ENCODE results near the gene GLB1L. TPM values are rescaled to one million over a fixed set of nuclear protein-coding genes. Genes with fewer than 3 reads are reported as not detected.

The GLB1L gene
- total and polyA plus RNA-seq, 2 donors: 4.2 to 11.3 TPM

DNA sequence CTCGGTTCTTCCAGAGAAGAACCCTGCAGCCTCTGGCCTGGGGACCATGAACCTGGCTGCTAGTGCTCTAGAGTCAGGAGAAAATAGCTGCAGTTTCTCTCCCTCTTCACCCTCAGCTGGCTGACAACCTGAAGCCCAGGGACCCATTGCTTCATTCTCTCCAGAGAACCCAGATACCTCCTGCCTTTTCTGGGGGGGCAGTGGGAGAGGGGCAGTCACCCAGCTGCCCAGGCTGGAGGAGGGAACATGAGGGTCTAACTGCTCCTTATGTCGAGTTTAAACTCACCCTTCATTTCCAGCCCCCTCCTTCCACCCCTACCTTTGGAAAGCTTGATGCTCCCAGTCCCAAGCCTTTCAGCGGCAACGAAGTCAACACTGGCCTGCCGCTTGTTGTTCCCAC lies 46.3 kb downstream of the GLB1L start:
- H3K27ac ChIP-seq (ENCODE audit: low read depth in 1 of 2, low read length in 1 of 2): no peak overlapping the region
- DNase-seq (ENCODE audit: low read depth in 6 of 9, low spot score in 9 of 9): no peak
- 92% methylated on average over 5 of the region's 5 CpGs for WGBS
- H3K36me3 ChIP-seq (ENCODE audit: control insufficient read depth in 2 of 2, insufficient read depth in 2 of 2, low read length in 1 of 2): no peaks in the 10 kb centered on the region
- H3K4me1 ChIP-seq (ENCODE audit: control insufficient read depth in 2 of 2, insufficient read depth in 2 of 2, low read length in 2 of 2): no peaks in the 10 kb centered on the region
- no peaks in the 10 kb centered on the region for H3K27me3 ChIP-seq (ENCODE audit: control insufficient read depth in 2 of 2, insufficient read depth in 1 of 2, low read length in 1 of 2)
- H3K4me3 ChIP-seq (ENCODE audit: low read length in 2 of 2): no peak overlapping the region
- H3K9me3 ChIP-seq (ENCODE audit: control insufficient read depth in 2 of 2, insufficient read depth in 1 of 2, low read length in 1 of 2): no peaks in the 10 kb centered on the region

DNA sequence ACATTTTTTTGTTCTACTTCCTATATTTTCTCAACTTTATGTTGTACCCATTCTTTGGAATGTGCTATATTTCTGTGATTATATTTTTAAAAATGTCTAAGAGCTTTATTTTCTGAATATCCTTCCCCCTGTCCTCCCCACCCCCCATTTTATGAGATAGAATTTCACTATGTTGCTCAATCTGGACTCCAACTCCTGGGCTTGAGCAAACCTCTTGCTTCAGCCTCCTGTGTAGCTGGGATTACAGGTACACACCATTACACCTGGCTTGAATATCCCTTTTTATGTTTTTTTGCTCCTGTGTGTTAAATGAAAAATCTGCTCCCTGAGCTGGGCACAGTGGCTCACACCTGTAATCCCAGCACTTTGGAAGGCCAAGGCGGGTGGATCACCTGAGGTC lies 47.9 kb downstream of the GLB1L start:
- no peak for DNase-seq (ENCODE audit: low read depth in 6 of 9, low spot score in 9 of 9)
- H3K9me3 ChIP-seq (ENCODE audit: control insufficient read depth in 2 of 2, insufficient read depth in 1 of 2, low read length in 1 of 2): no peaks in the 10 kb centered on the region
- 97% methylated on average over 1 of the region's 1 CpG for WGBS
- H3K4me3 ChIP-seq (ENCODE audit: low read length in 2 of 2): no peak overlapping the region
- H3K36me3 ChIP-seq (ENCODE audit: control insufficient read depth in 2 of 2, insufficient read depth in 2 of 2, low read length in 1 of 2): no peaks in the 10 kb centered on the region
- no peaks in the 10 kb centered on the region for H3K27me3 ChIP-seq (ENCODE audit: control insufficient read depth in 2 of 2, insufficient read depth in 1 of 2, low read length in 1 of 2)
- H3K4me1 ChIP-seq (ENCODE audit: control insufficient read depth in 2 of 2, insufficient read depth in 2 of 2, low read length in 2 of 2): no peaks in the 10 kb centered on the region
- no peak overlapping the region for H3K27ac ChIP-seq (ENCODE audit: low read depth in 1 of 2, low read length in 1 of 2)

DNA sequence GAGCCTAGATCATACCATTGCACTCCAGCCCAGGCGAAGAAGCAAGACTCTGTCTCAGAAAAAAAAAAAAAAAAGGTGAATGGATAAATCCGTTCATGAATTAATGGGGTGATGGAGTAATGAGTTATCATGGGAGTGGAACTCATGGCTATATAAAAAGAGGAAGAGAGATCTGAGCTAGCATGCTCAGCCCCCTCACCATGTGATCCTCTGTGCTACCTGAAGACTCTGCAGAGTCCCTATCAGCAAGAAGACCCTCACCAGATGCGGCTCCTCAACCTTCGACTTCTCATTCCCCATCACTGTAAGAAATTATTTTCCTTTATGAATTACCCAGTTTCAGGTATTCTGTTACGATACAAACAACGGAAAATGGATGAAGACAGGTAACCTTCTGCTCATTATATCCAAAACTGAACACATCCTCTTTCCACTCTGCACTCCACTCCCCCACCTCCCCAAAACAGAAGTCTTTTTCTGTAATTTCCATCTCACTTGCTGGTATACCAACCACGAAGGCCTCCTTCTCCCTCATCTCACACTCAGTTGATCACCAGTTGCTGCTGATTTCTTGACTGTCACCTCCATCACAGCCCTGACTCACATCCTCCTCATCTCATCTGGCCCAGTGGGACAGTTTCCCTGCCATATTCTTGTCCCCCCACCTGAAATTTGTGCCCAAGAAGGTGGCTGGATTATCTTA lies 58.3 kb downstream of the GLB1L start:
- Histone ChIP-seq H3K27me3 (ENCODE audit: control insufficient read depth in 2 of 2, insufficient read depth in 1 of 2, low read length in 1 of 2) (no peaks in the 10 kb centered on the region), H3K36me3 (ENCODE audit: control insufficient read depth in 2 of 2, insufficient read depth in 2 of 2, low read length in 1 of 2) (peaks cover 26 to 32% of the 10 kb centered on the region in 2 donors), H3K27ac (ENCODE audit: low read depth in 1 of 2, low read length in 1 of 2) (no peak overlapping the region), H3K9me3 (ENCODE audit: control insufficient read depth in 2 of 2, insufficient read depth in 1 of 2, low read length in 1 of 2) (no peaks in the 10 kb centered on the region), H3K4me3 (ENCODE audit: low read length in 2 of 2) (no peak overlapping the region), H3K4me1 (ENCODE audit: control insufficient read depth in 2 of 2, insufficient read depth in 2 of 2, low read length in 2 of 2) (no peaks in the 10 kb centered on the region)
- WGBS: 97% methylated on average over 7 of the region's 7 CpGs
- no peak for DNase-seq (ENCODE audit: low read depth in 6 of 9, low spot score in 9 of 9)

Other genes with a start within 250 kb of the GLB1L start
- gene CFAP65, start 203.9 kb downstream of the GLB1L start, total RNA-seq: 0.05 TPM
- gene CFAP65, start 203.9 kb downstream of the GLB1L start, polyA plus RNA-seq: 0.27 TPM
- gene IHH, start 184.5 kb downstream of the GLB1L start, total RNA-seq: 0.05 TPM
- gene IHH, start 184.5 kb downstream of the GLB1L start, polyA plus RNA-seq: 0.18 TPM
- 12.3 TPM for gene NHEJ1, start 84.6 kb downstream of the GLB1L start, total RNA-seq
- gene NHEJ1, start 84.6 kb downstream of the GLB1L start, polyA plus RNA-seq: 8.3 TPM
- 0.47 TPM for gene SLC23A3, start 75.4 kb downstream of the GLB1L start, total RNA-seq
- gene SLC23A3, start 75.4 kb downstream of the GLB1L start, polyA plus RNA-seq: 2.6 TPM
- 33.3 TPM for gene CNPPD1, start 68.5 kb downstream of the GLB1L start, total RNA-seq
- 46.9 TPM for gene CNPPD1, start 68.5 kb downstream of the GLB1L start, polyA plus RNA-seq
- gene RETREG2, start 67.2 kb downstream of the GLB1L start, total RNA-seq: 33.6 TPM
- 56.0 TPM for gene RETREG2, start 67.2 kb downstream of the GLB1L start, polyA plus RNA-seq
- gene ZFAND2B, start 38.7 kb downstream of the GLB1L start, total RNA-seq: 57.8 TPM
- gene ZFAND2B, start 38.7 kb downstream of the GLB1L start, polyA plus RNA-seq: 59.0 TPM
- 8.2 TPM for gene ABCB6, start 26.5 kb downstream of the GLB1L start, total RNA-seq
- 29.3 TPM for gene ABCB6, start 26.5 kb downstream of the GLB1L start, polyA plus RNA-seq
- gene ATG9A, start 15.8 kb downstream of the GLB1L start, total RNA-seq: 10.0 TPM
- 27.4 TPM for gene ATG9A, start 15.8 kb downstream of the GLB1L start, polyA plus RNA-seq
- gene ANKZF1, start 15.6 kb downstream of the GLB1L start, total RNA-seq: 44.4 TPM
- gene ANKZF1, start 15.6 kb downstream of the GLB1L start, polyA plus RNA-seq: 91.6 TPM
- 21.4 TPM for gene STK16, start within 50 bp of the GLB1L start, total RNA-seq
- 55.1 TPM for gene STK16, start within 50 bp of the GLB1L start, polyA plus RNA-seq
- 0.05 TPM for gene TUBA4B, start 7.8 kb upstream of the GLB1L start, total RNA-seq
- 0.23 TPM for gene TUBA4B, start 7.8 kb upstream of the GLB1L start, polyA plus RNA-seq
- gene TUBA4A, start 8.5 kb upstream of the GLB1L start, total RNA-seq: 21.0 TPM
- gene TUBA4A, start 8.5 kb upstream of the GLB1L start, polyA plus RNA-seq: 102 TPM
- 27.0 TPM for gene DNAJB2, start 33.9 kb upstream of the GLB1L start, total RNA-seq
- gene DNAJB2, start 33.9 kb upstream of the GLB1L start, polyA plus RNA-seq: 87.0 TPM
- gene PTPRN, start 64.0 kb upstream of the GLB1L start, total RNA-seq: 0.14 TPM
- gene PTPRN, start 64.0 kb upstream of the GLB1L start, polyA plus RNA-seq: 0.41 TPM
- gene RESP18, start 87.3 kb upstream of the GLB1L start, total RNA-seq: not detected
- 0.07 TPM for gene RESP18, start 87.3 kb upstream of the GLB1L start, polyA plus RNA-seq
- gene DNPEP, start 142.5 kb upstream of the GLB1L start, total RNA-seq: 33.6 TPM
- gene DNPEP, start 142.5 kb upstream of the GLB1L start, polyA plus RNA-seq: 105 TPM
- 3.4 TPM for gene DES, start 172.9 kb upstream of the GLB1L start, total RNA-seq
- gene DES, start 172.9 kb upstream of the GLB1L start, polyA plus RNA-seq: 21.6 TPM
- gene SPEG, start 189.4 kb upstream of the GLB1L start, total RNA-seq: 1.3 TPM
- gene SPEG, start 189.4 kb upstream of the GLB1L start, polyA plus RNA-seq: 19.8 TPM

Data from thymus (tissue), 11 donors.